DOHH2 (cell line): ENCODE data around the gene NOD2.

ENCODE experiments used
- EZH2phosphoT487 ChIP-seq: fragments of 200-600 bp; sonication (generic); IDR thresholded peaks from 2 replicates; pipeline ENCODE4 v1.6.1; 2017; ENCODE audit warnings: borderline replicate concordance, mild to moderate bottlenecking, antibody characterized with exemption, low read length, moderate library complexity, mixed read lengths
- TF ChIP-seq, protein P1 (sequence below): fragments of 200-600 bp; sonication (generic); IDR thresholded peaks from one replicate; pipeline ENCODE4 v1.5.1; 2014; ENCODE audit warnings: antibody characterized with exemption, mild to moderate bottlenecking, low read depth, low read length; ENCODE audit not compliant: poor library complexity, severe bottlenecking

DNA sequence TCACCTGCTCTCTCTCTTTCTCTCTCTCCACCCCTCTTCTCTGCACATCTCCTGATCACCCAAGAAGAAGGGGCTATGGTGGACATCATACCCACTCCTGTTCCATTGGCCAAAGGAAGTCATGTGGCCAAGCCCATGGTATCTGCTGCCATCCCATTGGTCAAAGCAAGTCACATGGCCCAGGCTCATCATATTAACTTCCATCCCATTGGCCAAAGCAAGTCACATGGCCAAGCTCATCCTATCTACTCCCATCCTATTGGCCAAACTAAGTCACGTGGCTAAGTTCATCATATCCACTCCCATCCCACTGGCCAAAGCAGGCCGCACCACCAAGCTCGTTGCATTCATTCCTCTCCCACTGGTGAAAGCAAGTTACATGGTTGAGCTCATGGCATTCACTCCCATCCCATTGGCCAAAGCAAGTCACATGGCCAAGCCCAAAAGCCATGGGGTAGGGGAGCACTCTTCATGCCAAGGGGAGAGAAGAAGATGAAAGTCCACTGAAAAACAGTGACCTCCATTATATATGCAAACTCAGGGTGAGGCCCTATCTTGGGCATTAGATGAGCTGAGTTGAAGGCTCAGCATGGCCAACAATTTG lies 41.5 kb upstream of the NOD2 start:
- TF ChIP-seq, protein P1, sequence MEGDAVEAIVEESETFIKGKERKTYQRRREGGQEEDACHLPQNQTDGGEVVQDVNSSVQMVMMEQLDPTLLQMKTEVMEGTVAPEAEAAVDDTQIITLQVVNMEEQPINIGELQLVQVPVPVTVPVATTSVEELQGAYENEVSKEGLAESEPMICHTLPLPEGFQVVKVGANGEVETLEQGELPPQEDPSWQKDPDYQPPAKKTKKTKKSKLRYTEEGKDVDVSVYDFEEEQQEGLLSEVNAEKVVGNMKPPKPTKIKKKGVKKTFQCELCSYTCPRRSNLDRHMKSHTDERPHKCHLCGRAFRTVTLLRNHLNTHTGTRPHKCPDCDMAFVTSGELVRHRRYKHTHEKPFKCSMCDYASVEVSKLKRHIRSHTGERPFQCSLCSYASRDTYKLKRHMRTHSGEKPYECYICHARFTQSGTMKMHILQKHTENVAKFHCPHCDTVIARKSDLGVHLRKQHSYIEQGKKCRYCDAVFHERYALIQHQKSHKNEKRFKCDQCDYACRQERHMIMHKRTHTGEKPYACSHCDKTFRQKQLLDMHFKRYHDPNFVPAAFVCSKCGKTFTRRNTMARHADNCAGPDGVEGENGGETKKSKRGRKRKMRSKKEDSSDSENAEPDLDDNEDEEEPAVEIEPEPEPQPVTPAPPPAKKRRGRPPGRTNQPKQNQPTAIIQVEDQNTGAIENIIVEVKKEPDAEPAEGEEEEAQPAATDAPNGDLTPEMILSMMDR = no peak
- TF ChIP-seq EZH2phosphoT487 = no peak
